ENCODE measurements around the gene CEP126. TPM values are rescaled to one million over a fixed set of nuclear protein-coding genes. Genes with fewer than 3 reads are reported as not detected.

CEP126 gene
- under 1 TPM; 0.34 to 0.37 TPM for total RNA-seq

- ATAC-seq: peak; percentile 97
- POLR2A ChIA-PET: interaction anchor here (0.6 kb wide), 1 partner anchor 79 kb away, joined by 3 read pairs; no protein-coding TSS in a partner anchor
- Mint-ChIP-seq H3K27me3 (ENCODE audit: low read depth) (peaks cover 3% of the 10 kb centered on the region), H3K9me3 (ENCODE audit: insufficient read depth) (no peaks in the 10 kb centered on the region), H3K27ac (peak within 1 kb of the TSS; percentile 81), H3K4me3 (peak within 1 kb of the TSS; percentile 88), H3K36me3 (ENCODE audit: low read depth) (no peaks in the 10 kb centered on the region), H3K4me1 (ENCODE audit: low read depth) (peaks cover 22% of the 10 kb centered on the region)
- CTCF ChIA-PET: interaction anchor here (0.7 to 1.2 kb wide), 9 partner anchors 8 to 354 kb away, joined by 3 to 7 read pairs (median 3); no protein-coding TSS in a partner anchor
- peak; percentile 95 for DNase-seq
Measured at GRCh38 chr11:101914738-101915426, at the start of gene CEP126. Gene CEP126 (plus strand): TSS chr11:101915010. CDS start chr11:101915285, 275 bp downstream.

GRCh38 chr11:101866619-101867491, 48.0 kb upstream of the CEP126 start:
- H3K36me3 Mint-ChIP-seq (ENCODE audit: low read depth): no peaks in the 10 kb centered on the region
- no peak overlapping the region for H3K4me3 Mint-ChIP-seq
- no peak overlapping the region for H3K27ac Mint-ChIP-seq
- ATAC-seq: no peak
- no peaks in the 10 kb centered on the region for H3K4me1 Mint-ChIP-seq (ENCODE audit: low read depth)
- DNase-seq: no peak
- CTCF ChIA-PET: interaction anchor here (1.3 to 1.4 kb wide), 2 partner anchors 13 to 174 kb away, joined by 3 to 5 read pairs; no protein-coding TSS in a partner anchor
- peaks cover 1% of the 10 kb centered on the region for H3K27me3 Mint-ChIP-seq (ENCODE audit: low read depth)
- POLR2A ChIA-PET: no interaction called here
- H3K9me3 Mint-ChIP-seq (ENCODE audit: insufficient read depth): no peaks in the 10 kb centered on the region

- POLR2A ChIA-PET: no interaction called here
- no peak overlapping the region for H3K4me3 Mint-ChIP-seq
- H3K36me3 Mint-ChIP-seq (ENCODE audit: low read depth): no peaks in the 10 kb centered on the region
- H3K4me1 Mint-ChIP-seq (ENCODE audit: low read depth): no peaks in the 10 kb centered on the region
- ATAC-seq: no peak
- CTCF ChIA-PET: interaction anchor here (1.0 to 1.3 kb wide), 2 partner anchors 10 to 12 kb away, joined by 3 to 5 read pairs; no protein-coding TSS in a partner anchor
- no peaks in the 10 kb centered on the region for H3K27me3 Mint-ChIP-seq (ENCODE audit: low read depth)
- H3K9me3 Mint-ChIP-seq (ENCODE audit: insufficient read depth): no peaks in the 10 kb centered on the region
- H3K27ac Mint-ChIP-seq: no peak overlapping the region
- DNase-seq: no peak
Measured at GRCh38 chr11:101867951-101868350, 46.9 kb upstream of the CEP126 start.

GRCh38 chr11:101870510-101870909, 44.3 kb upstream of the CEP126 start:
- no peak for DNase-seq
- H3K4me3 Mint-ChIP-seq: no peak overlapping the region
- H3K4me1 Mint-ChIP-seq (ENCODE audit: low read depth): no peaks in the 10 kb centered on the region
- H3K27ac Mint-ChIP-seq: no peak overlapping the region
- H3K36me3 Mint-ChIP-seq (ENCODE audit: low read depth): no peaks in the 10 kb centered on the region
- no peak for ATAC-seq
- no peaks in the 10 kb centered on the region for H3K9me3 Mint-ChIP-seq (ENCODE audit: insufficient read depth)
- no peaks in the 10 kb centered on the region for H3K27me3 Mint-ChIP-seq (ENCODE audit: low read depth)
- ChIA-PET CTCF (interaction anchor here (2.0 kb wide), 1 partner anchor 9 kb away, joined by 8 read pairs; no protein-coding TSS in a partner anchor), POLR2A (no interaction called here)

- no peak for DNase-seq
- H3K9me3 Mint-ChIP-seq (ENCODE audit: insufficient read depth): no peaks in the 10 kb centered on the region
- no peak overlapping the region for H3K27ac Mint-ChIP-seq
- no peak for ATAC-seq
- H3K4me3 Mint-ChIP-seq: no peak overlapping the region
- CTCF ChIA-PET: no interaction called here
- no peaks in the 10 kb centered on the region for H3K4me1 Mint-ChIP-seq (ENCODE audit: low read depth)
- H3K36me3 Mint-ChIP-seq (ENCODE audit: low read depth): no peaks in the 10 kb centered on the region
- H3K27me3 Mint-ChIP-seq (ENCODE audit: low read depth): no peaks in the 10 kb centered on the region
- POLR2A ChIA-PET: no interaction called here
Measured at GRCh38 chr11:101872171-101872882, 42.5 kb upstream of the CEP126 start.

- H3K4me3 Mint-ChIP-seq: no peak overlapping the region
- POLR2A ChIA-PET: no interaction called here
Measured at GRCh38 chr11:101880222-101880621, 34.6 kb upstream of the CEP126 start.

GRCh38 chr11:101881586-101881985, 33.2 kb upstream of the CEP126 start:
- Mint-ChIP-seq H3K4me1 (ENCODE audit: low read depth) (no peaks in the 10 kb centered on the region), H3K4me3 (no peak overlapping the region), H3K36me3 (ENCODE audit: low read depth) (no peaks in the 10 kb centered on the region), H3K27ac (no peak overlapping the region), H3K27me3 (ENCODE audit: low read depth) (no peaks in the 10 kb centered on the region), H3K9me3 (ENCODE audit: insufficient read depth) (no peaks in the 10 kb centered on the region)
- no peak for ATAC-seq
- ChIA-PET POLR2A (no interaction called here), CTCF (no interaction called here)
- no peak for DNase-seq

More at GRCh38 chr11:101880222-101880621, 34.6 kb upstream of the CEP126 start:
- Mint-ChIP-seq H3K27ac (no peak overlapping the region), H3K36me3 (ENCODE audit: low read depth) (no peaks in the 10 kb centered on the region), H3K27me3 (ENCODE audit: low read depth) (no peaks in the 10 kb centered on the region), H3K9me3 (ENCODE audit: insufficient read depth) (no peaks in the 10 kb centered on the region), H3K4me1 (ENCODE audit: low read depth) (no peaks in the 10 kb centered on the region)
- ATAC-seq: no peak
- DNase-seq: no peak
- CTCF ChIA-PET: interaction anchor here (0.7 to 1.4 kb wide), 6 partner anchors 13 to 35 kb away, joined by 3 to 5 read pairs (median 4); partner anchors contain the start of gene CEP126

- H3K27ac Mint-ChIP-seq: no peak overlapping the region
- H3K9me3 Mint-ChIP-seq (ENCODE audit: insufficient read depth): no peaks in the 10 kb centered on the region
- DNase-seq (no peak), ATAC-seq (no peak)
- peaks cover 1% of the 10 kb centered on the region for H3K27me3 Mint-ChIP-seq (ENCODE audit: low read depth)
- POLR2A ChIA-PET: no interaction called here
- H3K4me1 Mint-ChIP-seq (ENCODE audit: low read depth): no peaks in the 10 kb centered on the region
- CTCF ChIA-PET: no interaction called here
- H3K4me3 Mint-ChIP-seq: no peak overlapping the region
- no peaks in the 10 kb centered on the region for H3K36me3 Mint-ChIP-seq (ENCODE audit: low read depth)
Measured at GRCh38 chr11:101885631-101886030, 29.2 kb upstream of the CEP126 start.

GRCh38 chr11:101889767-101890166, 25.0 kb upstream of the CEP126 start:
- ATAC-seq (no peak), DNase-seq (no peak)
- Mint-ChIP-seq H3K36me3 (ENCODE audit: low read depth) (no peaks in the 10 kb centered on the region), H3K27me3 (ENCODE audit: low read depth) (peaks cover 3% of the 10 kb centered on the region), H3K27ac (no peak overlapping the region), H3K9me3 (ENCODE audit: insufficient read depth) (no peaks in the 10 kb centered on the region), H3K4me1 (ENCODE audit: low read depth) (no peaks in the 10 kb centered on the region), H3K4me3 (no peak overlapping the region)
- POLR2A ChIA-PET: no interaction called here
- CTCF ChIA-PET: no interaction called here

GRCh38 chr11:101894505-101894904, 20.3 kb upstream of the CEP126 start:
- Mint-ChIP-seq H3K27ac (no peak overlapping the region), H3K9me3 (ENCODE audit: insufficient read depth) (no peaks in the 10 kb centered on the region), H3K36me3 (ENCODE audit: low read depth) (no peaks in the 10 kb centered on the region), H3K4me3 (no peak overlapping the region), H3K27me3 (ENCODE audit: low read depth) (peaks cover 7% of the 10 kb centered on the region), H3K4me1 (ENCODE audit: low read depth) (no peaks in the 10 kb centered on the region)
- ChIA-PET CTCF (no interaction called here), POLR2A (no interaction called here)
- no peak for DNase-seq
- ATAC-seq: no peak

- peaks cover 13% of the 10 kb centered on the region for H3K27me3 Mint-ChIP-seq (ENCODE audit: low read depth)
- H3K4me1 Mint-ChIP-seq (ENCODE audit: low read depth): no peaks in the 10 kb centered on the region
- ATAC-seq: no peak
- H3K4me3 Mint-ChIP-seq: no peak overlapping the region
- DNase-seq: no peak
- H3K36me3 Mint-ChIP-seq (ENCODE audit: low read depth): no peaks in the 10 kb centered on the region
- ChIA-PET POLR2A (no interaction called here), CTCF (interaction anchor here (1.2 to 1.5 kb wide), 3 partner anchors 9 to 100 kb away, joined by 3 read pairs; partner anchors contain the start of gene ANGPTL5)
- no peaks in the 10 kb centered on the region for H3K9me3 Mint-ChIP-seq (ENCODE audit: insufficient read depth)
- H3K27ac Mint-ChIP-seq: no peak overlapping the region
Measured at GRCh38 chr11:101907815-101908214, 7.0 kb upstream of the CEP126 start.
